Tibial nerve (tissue), 4 donors: Measurements from ENCODE around the gene FEM1C. TPM values are rescaled to one million over a fixed set of nuclear protein-coding genes. Genes with fewer than 3 reads are reported as not detected.

Experiments
- DNase-seq, 2 donors: peaks; one replicate each; pipeline ENCODE4 v3.0.0-alpha.2; 2019; ENCODE audit warnings: low spot score in 2 of 2
- H3K27ac ChIP-seq, 4 donors: fragments of 200-600 bp; sonication (generic) in 3 of 4; one replicate each; pipeline ENCODE4 v1.5.1; 2017 to 2019; ENCODE audit warnings: mild to moderate bottlenecking in 1 of 4
- H3K27me3 ChIP-seq, 2 donors: fragments of 200-600 bp; sonication (generic) in 1 of 2; one replicate each; pipeline versions ENCODE4 v1.5.1 to v1.6.0; 2017 to 2019
- H3K36me3 ChIP-seq, 3 donors: fragments of 200-600 bp; sonication (generic); one replicate each; pipeline ENCODE4 v1.5.1; 2018 to 2019
- H3K4me1 ChIP-seq, 4 donors: fragments of 200-600 bp; sonication (generic) in 3 of 4; one replicate each; pipeline ENCODE4 v1.5.1; 2017 to 2019
- H3K4me3 ChIP-seq, 4 donors: fragments of 200-600 bp; sonication (generic) in 3 of 4; one replicate each; pipeline ENCODE4 v1.5.1; 2017 to 2019; ENCODE audit warnings: mild to moderate bottlenecking in 1 of 4, moderate library complexity in 1 of 4
- H3K9me3 ChIP-seq, 4 donors: fragments of 200-600 bp; sonication (generic) in 3 of 4; one replicate each; pipeline ENCODE4 v1.5.1; 2017 to 2019
- CTCF ChIP-seq, 5 experiments: fragments of 200-600 bp in 3 of 5; fragments of 450-650 bp in 2 of 5; sonication (generic) in 3 of 5; IDR thresholded peaks; one replicate each; pipeline ENCODE4 v1.5.1; 2016 to 2019; ENCODE audit warnings: antibody characterized with exemption in 5 of 5, mild to moderate bottlenecking in 3 of 5, moderate library complexity in 2 of 5
- EP300 ChIP-seq, 2 donors: sonication (generic); formaldehyde crosslinking; IDR thresholded peaks; one replicate each; pipeline ENCODE4 v1.6.1; 2017; ENCODE audit warnings: antibody characterized with exemption in 2 of 2, mild to moderate bottlenecking in 1 of 2
- POLR2A ChIP-seq, 2 donors: fragments of 450-650 bp; IDR thresholded peaks; one replicate each; pipeline ENCODE4 v1.6.1; 2017; ENCODE audit warnings: antibody characterized with exemption in 2 of 2, mild to moderate bottlenecking in 2 of 2, moderate library complexity in 2 of 2
- WGBS, 2 donors: methylation state at CpG; one replicate each; pipeline ENCODE4 v1.1.5; 2018; 5-methylcytosine and 5-hydroxymethylcytosine counted together
- total RNA-seq, 4 donors: library from RNA; depleted of rRNA; stranded (reverse); fragments of >200 nt; gene quantifications; one replicate each; pipeline ENCODE4 v1.1.0, GENCODE V29; 2016

Gene FEM1C
- total RNA-seq, 4 donors from 2014 or later: 16.9 to 24.5 (median 20.3) TPM

- Histone ChIP-seq H3K4me1 (peaks cover 0 to 5% (median 0%) of the 10 kb centered on the region in 4 donors), H3K9me3 (no peaks in the 10 kb centered on the region), H3K36me3 (peaks cover 0 to 28% (median 0%) of the 10 kb centered on the region in 3 donors), H3K27ac (no peak overlapping the region), H3K27me3 (no peaks in the 10 kb centered on the region), H3K4me3 (no peak overlapping the region)
- TF ChIP-seq CTCF (IDR thresholded peaks at IDR 0.05) (no peak), EP300 (IDR thresholded peaks at IDR 0.05) (no peak), POLR2A (IDR thresholded peaks at IDR 0.05) (no peak)
- WGBS, 2 donors: 46 to 47% methylated on average over 3 of the region's 3 CpGs
- DNase-seq: no peak
These were observed 34.6 kb upstream of the FEM1C start for GRCh38 chr5:115579216-115579615.

GRCh38 chr5:115578657-115579056, 34.1 kb upstream of the FEM1C start:
- no peaks in the 10 kb centered on the region for H3K27me3 ChIP-seq
- peaks cover 0 to 5% (median 0%) of the 10 kb centered on the region in 4 donors for H3K4me1 ChIP-seq
- peaks cover 0 to 28% (median 0%) of the 10 kb centered on the region in 3 donors for H3K36me3 ChIP-seq
- WGBS, 2 donors: 54 to 61% methylated on average over 3 of the region's 3 CpGs
- TF ChIP-seq EP300 (IDR thresholded peaks at IDR 0.05) (no peak), CTCF (IDR thresholded peaks at IDR 0.05) (no peak), POLR2A (IDR thresholded peaks at IDR 0.05) (no peak)
- H3K9me3 ChIP-seq: no peaks in the 10 kb centered on the region
- no peak for DNase-seq
- no peak overlapping the region for H3K4me3 ChIP-seq
- H3K27ac ChIP-seq: no peak overlapping the region

- Histone ChIP-seq H3K9me3 (no peaks in the 10 kb centered on the region), H3K27me3 (no peaks in the 10 kb centered on the region), H3K27ac (no peak overlapping the region), H3K36me3 (peaks cover 0 to 28% (median 0%) of the 10 kb centered on the region in 3 donors), H3K4me1 (peaks cover 0 to 8% (median 0%) of the 10 kb centered on the region in 4 donors), H3K4me3 (no peak overlapping the region)
- DNase-seq: no peak
- no peak for TF ChIP-seq EP300 (IDR thresholded peaks at IDR 0.05)
- WGBS, 2 donors: 94 to 95% methylated on average over 6 of the region's 6 CpGs
These were observed 33.2 kb upstream of the FEM1C start for GRCh38 chr5:115577741-115578140.

GRCh38 chr5:115577329-115577728, 32.8 kb upstream of the FEM1C start:
- Histone ChIP-seq H3K27me3 (no peaks in the 10 kb centered on the region), H3K9me3 (no peaks in the 10 kb centered on the region), H3K36me3 (peaks cover 0 to 28% (median 0%) of the 10 kb centered on the region in 3 donors), H3K4me3 (no peak overlapping the region), H3K27ac (no peak overlapping the region), H3K4me1 (peaks cover 0 to 11% (median 0%) of the 10 kb centered on the region in 4 donors)
- WGBS, 2 donors: 80 to 82% methylated on average over 2 of the region's 2 CpGs
- TF ChIP-seq EP300 (IDR thresholded peaks at IDR 0.05) (no peak), POLR2A (IDR thresholded peaks at IDR 0.05) (no peak), CTCF (IDR thresholded peaks at IDR 0.05) (no peak)
- no peak for DNase-seq

- no peak for DNase-seq
- TF ChIP-seq POLR2A (IDR thresholded peaks at IDR 0.05) (no peak), EP300 (IDR thresholded peaks at IDR 0.05) (no peak), CTCF (IDR thresholded peaks at IDR 0.05) (no peak)
- peaks cover 0 to 27% (median 0%) of the 10 kb centered on the region in 4 donors for H3K4me1 ChIP-seq
- peaks cover 0 to 19% (median 0%) of the 10 kb centered on the region in 3 donors for H3K36me3 ChIP-seq
- H3K9me3 ChIP-seq: no peaks in the 10 kb centered on the region
- H3K4me3 ChIP-seq: no peak overlapping the region
- no peaks in the 10 kb centered on the region for H3K27me3 ChIP-seq
- H3K27ac ChIP-seq: no peak overlapping the region
- WGBS, 2 donors: 75 to 79% methylated on average over 5 of the region's 5 CpGs
These were observed 30.8 kb upstream of the FEM1C start for GRCh38 chr5:115575167-115576070.
